NCI-H510A (cell line): ENCODE data around the gene FAM25A.

ENCODE experiments used
- DNase-seq: peaks from one replicate; lab custom pipeline; 2025; lab: John Stamatoyannopoulos, UW

Gene FAM25A

GRCh38 chr10:87064651-87065050 is 44.6 kb downstream of the FAM25A start:
- DNase-seq: no peak

GRCh38 chr10:87066178-87066577 is 46.1 kb downstream of the FAM25A start:
- no peak for DNase-seq

DNA sequence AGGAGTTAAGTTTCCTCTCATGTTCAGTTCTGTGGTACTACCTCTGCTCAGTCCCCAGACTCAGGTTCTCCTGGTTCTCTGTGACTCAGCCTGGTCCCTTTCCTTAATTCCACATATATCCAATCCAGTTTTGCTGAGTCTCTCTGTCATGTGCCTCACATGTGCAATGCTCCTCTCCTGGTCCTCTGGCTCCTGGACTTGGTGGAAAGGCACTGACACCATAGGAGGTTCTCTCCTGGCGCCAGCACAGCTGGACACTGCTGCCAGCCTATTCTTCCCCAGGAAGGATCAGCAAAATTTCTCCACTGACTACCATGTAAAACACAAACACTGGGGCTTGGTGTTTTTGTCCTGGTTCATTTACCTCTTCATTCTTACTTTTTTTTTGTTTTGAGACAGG is 46.8 kb downstream of the FAM25A start:
- no peak for DNase-seq

GRCh38 chr10:87068281-87068680 is 48.2 kb downstream of the FAM25A start:
- no peak for DNase-seq

DNA sequence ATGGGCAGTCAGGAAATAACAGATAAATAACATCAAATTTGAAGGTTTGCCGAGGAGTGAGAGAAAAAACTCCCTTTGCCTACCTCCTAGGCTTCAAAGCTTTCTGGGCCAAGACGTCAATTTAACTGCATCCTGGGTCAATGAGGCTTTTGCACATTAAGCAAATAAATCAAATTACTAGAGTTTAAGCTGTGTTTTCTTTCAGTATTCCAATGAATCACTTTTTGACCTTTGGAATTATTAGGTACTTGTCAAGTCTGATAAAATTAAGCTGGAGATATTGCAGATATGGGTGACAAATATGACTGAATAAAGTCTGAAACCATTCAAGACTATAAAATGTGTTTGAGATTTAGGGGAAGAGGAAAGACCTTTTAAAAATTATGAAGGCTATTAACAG is 52.4 kb downstream of the FAM25A start:
- no peak for DNase-seq
